K562 (cell line): ENCODE data around the gene CEBPE. TPM values are rescaled to one million over a fixed set of nuclear protein-coding genes. Genes with fewer than 3 reads are reported as not detected.

ENCODE experiments used
- CBFB ChIP-seq: sonication (generic); formaldehyde crosslinking; IDR thresholded peaks from 2 replicates; pipeline ENCODE4 v1.4.0; 2020; ENCODE audit warnings: mild to moderate bottlenecking, missing genetic modification reagents
- CBX8 ChIP-seq: fragments of 200-600 bp; sonication (generic); IDR thresholded peaks from 2 replicates; pipeline ENCODE4 v1.6.1; 2012; ENCODE audit warnings: borderline replicate concordance, mixed run types, low read depth, mild to moderate bottlenecking, moderate library complexity, mixed read lengths, low read length, control low read depth, inconsistent platforms; ENCODE audit not compliant: poor library complexity, severe bottlenecking; ENCODE audit errors: extremely low read depth
- GABPA ChIP-seq: fragments of 200-800 bp; sonication (Bioruptor generic); conservative IDR thresholded peaks from 2 replicates; pipeline ENCODE4 v1.6.1; 2016; ENCODE audit warnings: low read depth, missing genetic modification characterization, missing compliant biosample characterization
- HIVEP1 ChIP-seq: fragments of 250-450 bp; sonication (Bioruptor Pico); IDR thresholded peaks from 2 replicates; pipeline ENCODE4 v1.4.0; 2020; ENCODE audit warnings: mild to moderate bottlenecking
- JUN ChIP-seq, 2 experiments: sonication (generic) in 1 of 2; formaldehyde crosslinking in 1 of 2; IDR thresholded peaks; 2 replicates each; pipeline versions ENCODE4 v1.6.1 to v1.8.0; 2012 to 2022; ENCODE audit warnings: borderline replicate concordance in 2 of 2, mild to moderate bottlenecking in 2 of 2, improper control_type of control experiment in 1 of 2, low read depth in 1 of 2, low read length in 1 of 2, missing genetic modification reagents in 1 of 2
- LARP7 ChIP-seq: fragments of 450-650 bp; IDR thresholded peaks from 2 replicates; pipeline ENCODE4 v1.6.1; 2016
- MTA1 ChIP-seq: fragments of 450-650 bp; IDR thresholded peaks from 2 replicates; pipeline ENCODE4 v1.6.1; 2017; ENCODE audit warnings: borderline replicate concordance
- NRF1 ChIP-seq, 2 experiments: fragments of 450-650 bp; IDR thresholded peaks in 1 of 2; conservative IDR thresholded peaks in 1 of 2; 2 replicates each; pipeline ENCODE4 v1.6.1; 2014; ENCODE audit warnings: mild to moderate bottlenecking in 2 of 2
- PHF8 ChIP-seq: fragments of 200-600 bp; sonication (generic); IDR thresholded peaks from 2 replicates; pipeline ENCODE4 v1.6.1; 2012; ENCODE audit warnings: mixed run types, mild to moderate bottlenecking, inconsistent platforms, low read length, moderate library complexity, borderline replicate concordance
- PYGO2 ChIP-seq: fragments of 450-650 bp; IDR thresholded peaks from 2 replicates; pipeline ENCODE4 v1.6.1; 2016; ENCODE audit warnings: mild to moderate bottlenecking, missing genetic modification characterization, moderate library complexity, missing compliant biosample characterization
- RB1 ChIP-seq: fragments of 450-650 bp; IDR thresholded peaks from 2 replicates; pipeline ENCODE4 v1.6.1; 2017; ENCODE audit warnings: low read depth, mild to moderate bottlenecking
- SAFB2 ChIP-seq: fragments of 200-400 bp; formaldehyde crosslinking; IDR thresholded peaks from 2 replicates; pipeline ENCODE4 v1.6.1; 2018; ENCODE audit warnings: borderline replicate concordance, low read length, low read depth, moderate library complexity; ENCODE audit not compliant: severe bottlenecking
- SIN3B ChIP-seq: fragments of 450-650 bp; IDR thresholded peaks from 2 replicates; pipeline ENCODE4 v1.6.1; 2017; ENCODE audit warnings: low read depth, mild to moderate bottlenecking, moderate library complexity
- SREBF1 ChIP-seq: fragments of 150-350 bp; IDR thresholded peaks from 2 replicates; pipeline ENCODE4 v1.6.1; 2014; ENCODE audit warnings: antibody characterized with exemption, low read depth, low read length, borderline replicate concordance
- TBL1XR1 ChIP-seq, 2 experiments: IDR thresholded peaks; 2 replicates each; pipeline ENCODE4 v1.6.1; 2012; ENCODE audit warnings: improper control_type of control experiment in 2 of 2, low read length in 2 of 2, mild to moderate bottlenecking in 1 of 2
- ZC3H4 ChIP-seq: sonication (generic); formaldehyde crosslinking; IDR thresholded peaks from 2 replicates; pipeline ENCODE4 v1.9.0; 2021; ENCODE audit warnings: missing genetic modification reagents, borderline replicate concordance
- ZNF121 ChIP-seq: sonication (generic); formaldehyde crosslinking; conservative IDR thresholded peaks from 2 replicates; pipeline ENCODE4 v1.8.0; 2022; ENCODE audit warnings: missing genetic modification reagents
- ZNF274 ChIP-seq: IDR thresholded peaks from 2 replicates; pipeline ENCODE4 v1.6.1; 2011; ENCODE audit warnings: low read depth, mild to moderate bottlenecking, low read length, moderate library complexity, borderline replicate concordance
- ZNF445 ChIP-seq: fragments of 250-450 bp; sonication (Bioruptor Pico); IDR thresholded peaks from 2 replicates; pipeline ENCODE4 v1.4.0; 2020; ENCODE audit warnings: low read depth, mild to moderate bottlenecking, moderate library complexity
- polyA plus RNA-seq, 8 experiments: library from polyadenylated mRNA; depleted of rRNA in 4 of 8; stranded (reverse) in 5 of 8; unstranded in 3 of 8; fragments of >200 nt; fragmentation: Nextera tagmentation in 2 of 8; fragmentation: Illumina TruSeq in 1 of 8; extraction: Ambion mirVana in 2 of 8; extraction: Trizol in 1 of 8; gene quantifications; 2 replicates each; pipeline versions ENCODE4 v1.2.1 to v1.2.3, GENCODE V29; 2011 to 2014; ENCODE audit warnings: inconsistent platforms in 1 of 8, missing spikeins in 1 of 8
- total RNA-seq, 7 experiments: library from RNA; depleted of rRNA in 6 of 7; stranded (reverse); fragments of >200 nt in 6 of 7; fragmentation: Illumina TruSeq in 2 of 7; extraction: Trizol in 2 of 7; gene quantifications; 2 replicates each; pipeline versions ENCODE4 v1.2.1 to v1.2.3, GENCODE V29; 2011 to 2021; ENCODE audit warnings: low replicate concordance in 1 of 7
- TF ChIP-seq, protein P1 (sequence below): fragments of 250-450 bp; sonication (Bioruptor Pico); IDR thresholded peaks from 2 replicates; pipeline ENCODE4 v1.5.0; 2020; ENCODE audit warnings: mild to moderate bottlenecking
- TF ChIP-seq, protein P2 (sequence below): fragments of 450-650 bp; IDR thresholded peaks from 2 replicates; pipeline ENCODE4 v1.6.1; 2017; ENCODE audit warnings: antibody characterized with exemption
- TF ChIP-seq, protein P3 (sequence below): sonication (generic); formaldehyde crosslinking; IDR thresholded peaks from 2 replicates; pipeline ENCODE4 v1.8.0; 2022; ENCODE audit warnings: mild to moderate bottlenecking, low read depth, missing genetic modification reagents

Gene CEBPE
- total and polyA plus RNA-seq, 9 of the 15 experiments (the other 6 are each of a cell fraction or from before 2014, with no cell fraction given): 0.09 to 0.15 (median 0.13) TPM; not detected in 6

DNA sequence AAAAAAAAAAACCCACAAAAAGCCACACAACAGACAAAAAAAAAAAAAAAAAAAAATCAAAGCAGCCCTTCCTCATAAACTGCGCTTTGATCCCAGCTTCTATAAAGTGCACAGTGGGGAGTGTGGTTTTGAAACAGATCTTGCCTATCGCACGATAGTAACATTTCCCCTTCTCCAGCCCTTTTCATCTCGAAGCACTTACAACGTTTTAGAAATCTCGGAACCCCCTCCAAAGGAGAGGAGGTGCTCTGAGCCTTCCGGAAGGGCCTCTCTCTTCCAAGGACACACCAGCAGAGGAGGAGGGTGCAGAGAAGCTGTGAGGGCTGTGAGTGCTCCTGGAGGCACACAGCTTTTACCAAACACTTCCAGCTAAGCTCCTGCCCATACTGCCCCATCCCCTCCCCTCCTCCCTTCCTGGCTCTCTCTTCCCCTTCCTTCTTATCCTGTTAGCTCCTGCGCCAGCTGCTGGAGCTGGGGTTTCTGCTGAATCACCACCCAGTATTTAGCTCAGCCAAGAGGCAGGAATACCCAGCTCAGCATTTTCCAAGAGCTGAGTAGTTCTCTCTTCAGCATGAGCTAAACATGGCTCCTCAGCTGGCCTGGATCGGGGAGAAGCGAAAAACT lies 36.0 kb upstream of the CEBPE start (continued):
- TF ChIP-seq GABPA (tag) (0 out of 2 replicates have a peak, but pooled peaks have one; percentile 18), CBFB (no peak), JUN (IDR thresholded peaks at IDR 0.05; ENCODE audit: borderline replicate concordance, low read depth, low read length) (0 out of 2 replicates have a peak, but pooled peaks have one; percentile 14), JUN (CRISPR knock-in tag; IDR thresholded peaks at IDR 0.05; ENCODE audit: borderline replicate concordance) (no peak), ZC3H4 (CRISPR knock-in tag) (no peak), PYGO2 (no peak), ZNF445 (CRISPR knock-in tag) (no peak), SREBF1 (no peak), SAFB2 (no peak), PHF8 (peak; percentile 19; the same call in 1 of the 2 replicates), ZNF121 (no peak), RB1 (no peak), SIN3B (no peak), CBX8 (no peak), LARP7 (no peak), NRF1 (conservative IDR thresholded peaks at IDR 0.05 in 1 of 2, IDR thresholded peaks at IDR 0.05 in 1 of 2) (peak; percentile 63 to 69; a peak in 3 of 4 replicates), ZNF274 (no peak), MTA1 (no peak), HIVEP1 (CRISPR knock-in tag) (no peak), TBL1XR1 (IDR thresholded peaks at IDR 0.05; ENCODE audit: low read length in 2 of 2) (0 out of 4 replicates have a peak, but pooled peaks of 1 of the 2 experiments have one; percentile 17)
- TF ChIP-seq, protein P1, sequence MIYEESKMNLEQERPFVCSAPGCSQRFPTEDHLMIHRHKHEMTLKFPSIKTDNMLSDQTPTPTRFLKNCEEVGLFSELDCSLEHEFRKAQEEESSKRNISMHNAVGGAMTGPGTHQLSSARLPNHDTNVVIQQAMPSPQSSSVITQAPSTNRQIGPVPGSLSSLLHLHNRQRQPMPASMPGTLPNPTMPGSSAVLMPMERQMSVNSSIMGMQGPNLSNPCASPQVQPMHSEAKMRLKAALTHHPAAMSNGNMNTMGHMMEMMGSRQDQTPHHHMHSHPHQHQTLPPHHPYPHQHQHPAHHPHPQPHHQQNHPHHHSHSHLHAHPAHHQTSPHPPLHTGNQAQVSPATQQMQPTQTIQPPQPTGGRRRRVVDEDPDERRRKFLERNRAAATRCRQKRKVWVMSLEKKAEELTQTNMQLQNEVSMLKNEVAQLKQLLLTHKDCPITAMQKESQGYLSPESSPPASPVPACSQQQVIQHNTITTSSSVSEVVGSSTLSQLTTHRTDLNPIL: no peak
- TF ChIP-seq, protein P2, sequence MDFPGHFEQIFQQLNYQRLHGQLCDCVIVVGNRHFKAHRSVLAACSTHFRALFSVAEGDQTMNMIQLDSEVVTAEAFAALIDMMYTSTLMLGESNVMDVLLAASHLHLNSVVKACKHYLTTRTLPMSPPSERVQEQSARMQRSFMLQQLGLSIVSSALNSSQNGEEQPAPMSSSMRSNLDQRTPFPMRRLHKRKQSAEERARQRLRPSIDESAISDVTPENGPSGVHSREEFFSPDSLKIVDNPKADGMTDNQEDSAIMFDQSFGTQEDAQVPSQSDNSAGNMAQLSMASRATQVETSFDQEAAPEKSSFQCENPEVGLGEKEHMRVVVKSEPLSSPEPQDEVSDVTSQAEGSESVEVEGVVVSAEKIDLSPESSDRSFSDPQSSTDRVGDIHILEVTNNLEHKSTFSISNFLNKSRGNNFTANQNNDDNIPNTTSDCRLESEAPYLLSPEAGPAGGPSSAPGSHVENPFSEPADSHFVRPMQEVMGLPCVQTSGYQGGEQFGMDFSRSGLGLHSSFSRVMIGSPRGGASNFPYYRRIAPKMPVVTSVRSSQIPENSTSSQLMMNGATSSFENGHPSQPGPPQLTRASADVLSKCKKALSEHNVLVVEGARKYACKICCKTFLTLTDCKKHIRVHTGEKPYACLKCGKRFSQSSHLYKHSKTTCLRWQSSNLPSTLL: no peak
- TF ChIP-seq, protein P3, sequence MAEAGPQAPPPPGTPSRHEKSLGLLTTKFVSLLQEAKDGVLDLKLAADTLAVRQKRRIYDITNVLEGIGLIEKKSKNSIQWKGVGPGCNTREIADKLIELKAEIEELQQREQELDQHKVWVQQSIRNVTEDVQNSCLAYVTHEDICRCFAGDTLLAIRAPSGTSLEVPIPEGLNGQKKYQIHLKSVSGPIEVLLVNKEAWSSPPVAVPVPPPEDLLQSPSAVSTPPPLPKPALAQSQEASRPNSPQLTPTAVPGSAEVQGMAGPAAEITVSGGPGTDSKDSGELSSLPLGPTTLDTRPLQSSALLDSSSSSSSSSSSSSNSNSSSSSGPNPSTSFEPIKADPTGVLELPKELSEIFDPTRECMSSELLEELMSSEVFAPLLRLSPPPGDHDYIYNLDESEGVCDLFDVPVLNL (CRISPR knock-in tag): no peak
